C4-2B (cell line): ENCODE measurements around the gene GUCY2F.

Experiments
- CTCF ChIP-seq: fragments of 450-650 bp; conservative IDR thresholded peaks from 2 replicates; pipeline ENCODE4 v1.5.1; 2017; ENCODE audit warnings: mild to moderate bottlenecking
- ZFX ChIP-seq: fragments of 450-650 bp; IDR thresholded peaks from 2 replicates; pipeline ENCODE4 v1.6.1; 2017

- TF ChIP-seq CTCF (no peak), ZFX (no peak)
Measured at GRCh38 chrX:109360301-109360700, 121.6 kb downstream of the GUCY2F start.
